HepG2 (cell line): Measurements from ENCODE around the gene PTPRH. TPM values are rescaled to one million over a fixed set of nuclear protein-coding genes. Genes with fewer than 3 reads are reported as not detected.

Experiments
- CBFB ChIP-seq: sonication (generic); formaldehyde crosslinking; IDR thresholded peaks from 2 replicates; pipeline ENCODE4 v1.4.0; 2020; ENCODE audit warnings: missing genetic modification reagents
- DR1 ChIP-seq: sonication (generic); formaldehyde crosslinking; IDR thresholded peaks from 2 replicates; pipeline ENCODE4 v1.8.0; 2021; ENCODE audit warnings: mild to moderate bottlenecking, missing genetic modification reagents, inconsistent platforms
- IKZF1 ChIP-seq: fragments of 450-650 bp; IDR thresholded peaks from 2 replicates; pipeline ENCODE4 v1.7.1; 2016
- POLR2AphosphoS5 ChIP-seq: IDR thresholded peaks from 2 replicates; pipeline ENCODE4 v1.6.1; 2012; ENCODE audit warnings: low read depth, low read length
- ZMYM4 ChIP-seq: sonication (generic); formaldehyde crosslinking; IDR thresholded peaks from 2 replicates; pipeline ENCODE4 v1.8.1; 2023; ENCODE audit warnings: mild to moderate bottlenecking, missing genetic modification reagents
- ZNF20 ChIP-seq: sonication (generic); formaldehyde crosslinking; IDR thresholded peaks from 2 replicates; pipeline ENCODE4 v1.4.0; 2020; ENCODE audit warnings: mild to moderate bottlenecking, moderate library complexity, missing genetic modification reagents
- ZNF251 ChIP-seq: sonication (generic); formaldehyde crosslinking; IDR thresholded peaks from 2 replicates; pipeline ENCODE4 v1.9.0; 2021; ENCODE audit warnings: mild to moderate bottlenecking, missing genetic modification reagents
- ZNF3 ChIP-seq: IDR thresholded peaks from 2 replicates; pipeline ENCODE4 v1.7.0; 2017; ENCODE audit warnings: inconsistent platforms
- ZNF496 ChIP-seq: sonication (generic); formaldehyde crosslinking; IDR thresholded peaks from 2 replicates; pipeline ENCODE4 v1.8.1; 2023; ENCODE audit warnings: mild to moderate bottlenecking, moderate library complexity, missing genetic modification reagents; ENCODE audit not compliant: insufficient replicate concordance
- ZNF501 ChIP-seq: sonication (generic); formaldehyde crosslinking; IDR thresholded peaks from 2 replicates; pipeline ENCODE4 v1.5.1; 2020; ENCODE audit warnings: mild to moderate bottlenecking, moderate library complexity, missing genetic modification reagents
- ZNF557 ChIP-seq: sonication (generic); formaldehyde crosslinking; IDR thresholded peaks from 2 replicates; pipeline ENCODE4 v1.4.0; 2020; ENCODE audit warnings: missing genetic modification reagents
- ZSCAN12 ChIP-seq: sonication (generic); formaldehyde crosslinking; IDR thresholded peaks from 2 replicates; pipeline ENCODE4 v1.9.0; 2021; ENCODE audit warnings: mild to moderate bottlenecking, missing genetic modification reagents
- polyA plus RNA-seq, 8 experiments: library from polyadenylated mRNA; depleted of rRNA in 3 of 8; stranded (reverse) in 7 of 8; unstranded in 1 of 8; fragments of >200 nt; fragmentation: Illumina TruSeq in 4 of 8; extraction: Trizol in 4 of 8; gene quantifications; 2 replicates each; pipeline versions ENCODE4 v1.2.1 to v1.2.3, GENCODE V29; 2011 to 2016; ENCODE audit warnings: low read depth in 4 of 8, missing spikeins in 1 of 8, mixed read lengths in 1 of 8; ENCODE audit not compliant: insufficient read depth in 1 of 8
- total RNA-seq, 5 experiments: library from RNA; depleted of rRNA; stranded (reverse); fragments of >200 nt; fragmentation: Illumina TruSeq; extraction: Trizol; gene quantifications; 2 replicates each; pipeline ENCODE4 v1.2.3, GENCODE V29; 2016; ENCODE audit warnings: low read depth in 1 of 5
- TF ChIP-seq, protein P1 (sequence below): IDR thresholded peaks from 2 replicates; pipeline ENCODE4 v1.6.1; 2016; ENCODE audit warnings: low read depth, missing genetic modification reagents, missing compliant biosample characterization
- TF ChIP-seq, protein P2 (sequence below): IDR thresholded peaks from 2 replicates; pipeline ENCODE4 v1.6.1; 2012; ENCODE audit warnings: inconsistent platforms
- TF ChIP-seq, protein P3 (sequence below): sonication (generic); formaldehyde crosslinking; IDR thresholded peaks from 2 replicates; pipeline ENCODE4 v1.4.0; 2020; ENCODE audit warnings: mild to moderate bottlenecking, missing genetic modification reagents
- TF ChIP-seq, protein P4 (sequence below): fragments of 450-650 bp; IDR thresholded peaks from 2 replicates; pipeline ENCODE4 v1.6.1; 2016
- TF ChIP-seq, protein P5 (sequence below): sonication (generic); formaldehyde crosslinking; IDR thresholded peaks from 2 replicates; pipeline ENCODE4 v1.8.1; 2023; ENCODE audit warnings: missing genetic modification reagents, inconsistent platforms, borderline replicate concordance

The PTPRH gene
- total and polyA plus RNA-seq, 2 of the 13 experiments (the other 11 are each of a cell fraction or from before 2014, with no cell fraction given): 14.7 to 125 TPM

DNA sequence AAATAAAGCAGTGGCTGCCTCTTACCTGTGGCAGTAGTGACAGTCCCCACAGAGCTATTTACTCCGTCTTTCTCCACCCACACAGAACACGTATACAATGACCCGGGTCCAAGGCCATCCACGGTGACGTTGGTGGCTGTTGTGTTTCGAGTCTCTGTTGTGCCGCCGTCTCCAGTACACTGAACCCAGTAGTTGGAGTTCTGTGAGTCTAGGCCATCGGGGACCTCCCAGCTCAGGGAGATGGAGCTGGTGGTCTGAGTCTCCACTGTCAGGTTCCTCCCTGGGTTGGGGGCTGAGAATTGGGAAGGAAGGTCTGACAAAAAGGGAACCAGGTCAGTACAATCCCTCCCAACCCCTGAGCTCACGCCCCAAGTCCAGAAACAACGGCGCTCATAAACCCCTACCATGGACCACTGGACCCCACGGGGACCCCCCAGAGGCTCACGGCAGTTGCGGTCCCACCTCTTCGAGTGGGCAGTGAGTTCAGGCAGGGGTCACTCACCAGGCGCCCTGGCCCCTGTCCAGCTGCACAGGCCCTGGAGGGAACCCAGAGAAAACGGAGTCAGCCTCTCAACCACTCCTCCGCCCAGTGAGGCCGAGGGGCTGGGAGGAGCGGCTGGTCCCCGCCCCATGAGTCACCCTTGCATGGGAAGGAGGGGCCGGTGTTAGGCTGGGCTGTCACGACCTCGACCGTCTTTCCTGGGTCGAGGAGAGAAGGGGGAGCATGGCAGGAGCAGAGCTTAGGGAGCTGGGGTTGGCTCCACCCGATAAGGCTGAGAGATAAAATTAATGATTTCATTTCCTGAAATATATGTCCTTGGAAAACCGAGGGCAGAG, 2.4 kb downstream of the PTPRH start (continued):
- TF ChIP-seq CBFB (CRISPR knock-in tag) (no peak; the same call in 1 of the 2 replicates), ZNF3 (CRISPR knock-in tag) (no peak), IKZF1 (no peak), ZNF557 (CRISPR knock-in tag) (peak; percentile 50; the same call in 1 of the 2 replicates), ZNF501 (CRISPR knock-in tag) (peak; percentile 96), ZNF251 (CRISPR knock-in tag) (no peak), DR1 (CRISPR knock-in tag) (no peak; the same call in 1 of the 2 replicates), ZNF496 (CRISPR knock-in tag) (no peak), ZMYM4 (CRISPR knock-in tag) (peak; percentile 73), POLR2AphosphoS5 (peak; percentile 84), ZSCAN12 (CRISPR knock-in tag) (no peak; the same call in 1 of the 2 replicates), ZNF20 (no peak)
- TF ChIP-seq, protein P1, sequence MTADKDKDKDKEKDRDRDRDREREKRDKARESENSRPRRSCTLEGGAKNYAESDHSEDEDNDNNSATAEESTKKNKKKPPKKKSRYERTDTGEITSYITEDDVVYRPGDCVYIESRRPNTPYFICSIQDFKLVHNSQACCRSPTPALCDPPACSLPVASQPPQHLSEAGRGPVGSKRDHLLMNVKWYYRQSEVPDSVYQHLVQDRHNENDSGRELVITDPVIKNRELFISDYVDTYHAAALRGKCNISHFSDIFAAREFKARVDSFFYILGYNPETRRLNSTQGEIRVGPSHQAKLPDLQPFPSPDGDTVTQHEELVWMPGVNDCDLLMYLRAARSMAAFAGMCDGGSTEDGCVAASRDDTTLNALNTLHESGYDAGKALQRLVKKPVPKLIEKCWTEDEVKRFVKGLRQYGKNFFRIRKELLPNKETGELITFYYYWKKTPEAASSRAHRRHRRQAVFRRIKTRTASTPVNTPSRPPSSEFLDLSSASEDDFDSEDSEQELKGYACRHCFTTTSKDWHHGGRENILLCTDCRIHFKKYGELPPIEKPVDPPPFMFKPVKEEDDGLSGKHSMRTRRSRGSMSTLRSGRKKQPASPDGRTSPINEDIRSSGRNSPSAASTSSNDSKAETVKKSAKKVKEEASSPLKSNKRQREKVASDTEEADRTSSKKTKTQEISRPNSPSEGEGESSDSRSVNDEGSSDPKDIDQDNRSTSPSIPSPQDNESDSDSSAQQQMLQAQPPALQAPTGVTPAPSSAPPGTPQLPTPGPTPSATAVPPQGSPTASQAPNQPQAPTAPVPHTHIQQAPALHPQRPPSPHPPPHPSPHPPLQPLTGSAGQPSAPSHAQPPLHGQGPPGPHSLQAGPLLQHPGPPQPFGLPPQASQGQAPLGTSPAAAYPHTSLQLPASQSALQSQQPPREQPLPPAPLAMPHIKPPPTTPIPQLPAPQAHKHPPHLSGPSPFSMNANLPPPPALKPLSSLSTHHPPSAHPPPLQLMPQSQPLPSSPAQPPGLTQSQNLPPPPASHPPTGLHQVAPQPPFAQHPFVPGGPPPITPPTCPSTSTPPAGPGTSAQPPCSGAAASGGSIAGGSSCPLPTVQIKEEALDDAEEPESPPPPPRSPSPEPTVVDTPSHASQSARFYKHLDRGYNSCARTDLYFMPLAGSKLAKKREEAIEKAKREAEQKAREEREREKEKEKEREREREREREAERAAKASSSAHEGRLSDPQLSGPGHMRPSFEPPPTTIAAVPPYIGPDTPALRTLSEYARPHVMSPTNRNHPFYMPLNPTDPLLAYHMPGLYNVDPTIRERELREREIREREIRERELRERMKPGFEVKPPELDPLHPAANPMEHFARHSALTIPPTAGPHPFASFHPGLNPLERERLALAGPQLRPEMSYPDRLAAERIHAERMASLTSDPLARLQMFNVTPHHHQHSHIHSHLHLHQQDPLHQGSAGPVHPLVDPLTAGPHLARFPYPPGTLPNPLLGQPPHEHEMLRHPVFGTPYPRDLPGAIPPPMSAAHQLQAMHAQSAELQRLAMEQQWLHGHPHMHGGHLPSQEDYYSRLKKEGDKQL (CRISPR knock-in tag): peak; percentile 39; the same call in 1 of the 2 replicates
- TF ChIP-seq, protein P2, sequence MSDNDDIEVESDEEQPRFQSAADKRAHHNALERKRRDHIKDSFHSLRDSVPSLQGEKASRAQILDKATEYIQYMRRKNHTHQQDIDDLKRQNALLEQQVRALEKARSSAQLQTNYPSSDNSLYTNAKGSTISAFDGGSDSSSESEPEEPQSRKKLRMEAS: peak; percentile 62; the same call in 1 of the 2 replicates
- TF ChIP-seq, protein P3, sequence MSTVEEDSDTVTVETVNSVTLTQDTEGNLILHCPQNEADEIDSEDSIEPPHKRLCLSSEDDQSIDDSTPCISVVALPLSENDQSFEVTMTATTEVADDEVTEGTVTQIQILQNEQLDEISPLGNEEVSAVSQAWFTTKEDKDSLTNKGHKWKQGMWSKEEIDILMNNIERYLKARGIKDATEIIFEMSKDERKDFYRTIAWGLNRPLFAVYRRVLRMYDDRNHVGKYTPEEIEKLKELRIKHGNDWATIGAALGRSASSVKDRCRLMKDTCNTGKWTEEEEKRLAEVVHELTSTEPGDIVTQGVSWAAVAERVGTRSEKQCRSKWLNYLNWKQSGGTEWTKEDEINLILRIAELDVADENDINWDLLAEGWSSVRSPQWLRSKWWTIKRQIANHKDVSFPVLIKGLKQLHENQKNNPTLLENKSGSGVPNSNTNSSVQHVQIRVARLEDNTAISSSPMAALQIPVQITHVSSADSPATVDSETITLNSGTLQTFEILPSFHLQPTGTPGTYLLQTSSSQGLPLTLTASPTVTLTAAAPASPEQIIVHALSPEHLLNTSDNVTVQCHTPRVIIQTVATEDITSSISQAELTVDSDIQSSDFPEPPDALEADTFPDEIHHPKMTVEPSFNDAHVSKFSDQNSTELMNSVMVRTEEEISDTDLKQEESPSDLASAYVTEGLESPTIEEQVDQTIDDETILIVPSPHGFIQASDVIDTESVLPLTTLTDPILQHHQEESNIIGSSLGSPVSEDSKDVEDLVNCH: no peak
- TF ChIP-seq, protein P4, sequence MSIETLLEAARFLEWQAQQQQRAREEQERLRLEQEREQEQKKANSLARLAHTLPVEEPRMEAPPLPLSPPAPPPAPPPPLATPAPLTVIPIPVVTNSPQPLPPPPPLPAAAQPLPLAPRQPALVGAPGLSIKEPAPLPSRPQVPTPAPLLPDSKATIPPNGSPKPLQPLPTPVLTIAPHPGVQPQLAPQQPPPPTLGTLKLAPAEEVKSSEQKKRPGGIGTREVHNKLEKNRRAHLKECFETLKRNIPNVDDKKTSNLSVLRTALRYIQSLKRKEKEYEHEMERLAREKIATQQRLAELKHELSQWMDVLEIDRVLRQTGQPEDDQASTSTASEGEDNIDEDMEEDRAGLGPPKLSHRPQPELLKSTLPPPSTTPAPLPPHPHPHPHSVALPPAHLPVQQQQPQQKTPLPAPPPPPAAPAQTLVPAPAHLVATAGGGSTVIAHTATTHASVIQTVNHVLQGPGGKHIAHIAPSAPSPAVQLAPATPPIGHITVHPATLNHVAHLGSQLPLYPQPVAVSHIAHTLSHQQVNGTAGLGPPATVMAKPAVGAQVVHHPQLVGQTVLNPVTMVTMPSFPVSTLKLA: 0 out of 2 replicates have a peak, but pooled peaks have one; percentile 10
- TF ChIP-seq, protein P5, sequence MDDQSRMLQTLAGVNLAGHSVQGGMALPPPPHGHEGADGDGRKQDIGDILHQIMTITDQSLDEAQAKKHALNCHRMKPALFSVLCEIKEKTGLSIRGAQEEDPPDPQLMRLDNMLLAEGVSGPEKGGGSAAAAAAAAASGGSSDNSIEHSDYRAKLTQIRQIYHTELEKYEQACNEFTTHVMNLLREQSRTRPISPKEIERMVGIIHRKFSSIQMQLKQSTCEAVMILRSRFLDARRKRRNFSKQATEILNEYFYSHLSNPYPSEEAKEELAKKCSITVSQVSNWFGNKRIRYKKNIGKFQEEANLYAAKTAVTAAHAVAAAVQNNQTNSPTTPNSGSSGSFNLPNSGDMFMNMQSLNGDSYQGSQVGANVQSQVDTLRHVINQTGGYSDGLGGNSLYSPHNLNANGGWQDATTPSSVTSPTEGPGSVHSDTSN (CRISPR knock-in tag): no peak
